Epithelial cell of proximal tubule (primary cell): ENCODE results near the gene ZNF143. TPM values are rescaled to one million over a fixed set of nuclear protein-coding genes. Genes with fewer than 3 reads are reported as not detected.

ENCODE experiments used
- DNase-seq: peaks from one replicate; pipeline ENCODE4 v3.0.0-alpha.2; 2011; ENCODE audit warnings: low read depth
- H3K4me3 ChIP-seq: 2 replicates; pipeline ENCODE4 v1.5.1; 2011; ENCODE audit warnings: low read depth, mild to moderate bottlenecking, low read length
- CTCF ChIP-seq: conservative IDR thresholded peaks from 2 replicates; pipeline ENCODE4 v1.5.1; 2012; ENCODE audit warnings: low read depth, mild to moderate bottlenecking, low read length
- total RNA-seq: library from RNA; depleted of rRNA; stranded (reverse); fragments of >200 nt; gene quantifications from 2 replicates; pipeline ENCODE4 v1.2.3, GENCODE V29; 2015

Gene ZNF143
- total RNA-seq, 1 donor from 2014 or later = 17.8 TPM

DNA sequence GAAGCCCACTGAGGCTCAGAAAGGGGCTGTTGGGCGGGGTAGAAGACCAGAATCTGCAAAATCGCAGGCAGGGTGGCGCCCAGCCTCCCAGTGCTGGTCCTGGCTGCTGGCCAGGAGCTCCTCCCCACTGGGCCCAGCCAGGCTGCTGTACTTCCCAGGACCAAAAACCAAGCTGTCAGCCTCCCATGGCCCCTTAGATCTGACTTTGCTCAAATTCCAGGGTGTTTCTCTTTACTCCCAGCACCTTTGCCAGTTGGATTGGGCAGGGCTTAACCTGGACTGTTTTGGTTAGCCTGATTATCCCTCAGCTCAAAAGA, 68.5 kb downstream of the ZNF143 start:
- no peak overlapping the region for H3K4me3 ChIP-seq
- DNase-seq = no peak

GRCh38 chr11:9530020-9530621, 69.3 kb downstream of the ZNF143 start:
- no peak for TF ChIP-seq CTCF
- DNase-seq = no peak
- H3K4me3 ChIP-seq = no peak overlapping the region

More for the DNA sequence above, 68.5 kb downstream of the ZNF143 start:
- TF ChIP-seq CTCF = no peak

DNA sequence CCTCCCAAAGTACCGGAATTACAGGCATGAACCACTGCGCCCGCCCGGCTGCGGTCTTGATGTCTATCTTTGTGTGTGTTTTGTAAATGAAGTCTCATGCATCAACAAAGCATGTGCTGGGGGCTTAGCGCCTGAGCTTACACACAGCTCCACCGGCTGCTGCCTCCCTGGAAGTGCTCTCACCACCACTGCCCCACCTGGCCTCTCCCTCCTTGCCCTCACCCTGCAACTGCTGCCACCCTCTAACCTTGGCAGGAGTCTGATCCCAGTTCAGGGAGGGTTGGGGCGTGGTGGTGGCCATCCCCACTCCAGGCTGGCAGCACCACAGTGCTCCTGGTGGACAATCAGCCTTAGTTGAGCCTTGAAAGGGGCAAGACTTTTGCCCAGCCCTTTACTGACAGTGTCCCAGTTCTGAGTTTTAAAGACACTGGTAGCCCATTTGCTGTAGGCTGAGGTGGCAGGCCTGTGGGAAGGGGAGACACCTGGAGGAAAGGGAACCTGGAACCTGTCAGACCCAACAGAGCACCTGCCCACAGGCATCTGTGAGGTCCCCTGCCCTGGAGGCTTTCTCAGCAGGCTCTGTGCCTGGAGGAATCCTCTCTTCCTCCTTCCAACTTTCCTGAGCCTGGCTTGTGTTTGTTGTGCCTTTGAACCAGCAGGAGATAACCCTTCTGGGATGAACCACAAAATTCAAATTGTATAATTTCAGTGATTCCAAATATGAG, 70.3 kb downstream of the ZNF143 start:
- no peak for TF ChIP-seq CTCF
- H3K4me3 ChIP-seq = no peak overlapping the region
- no peak for DNase-seq

DNA sequence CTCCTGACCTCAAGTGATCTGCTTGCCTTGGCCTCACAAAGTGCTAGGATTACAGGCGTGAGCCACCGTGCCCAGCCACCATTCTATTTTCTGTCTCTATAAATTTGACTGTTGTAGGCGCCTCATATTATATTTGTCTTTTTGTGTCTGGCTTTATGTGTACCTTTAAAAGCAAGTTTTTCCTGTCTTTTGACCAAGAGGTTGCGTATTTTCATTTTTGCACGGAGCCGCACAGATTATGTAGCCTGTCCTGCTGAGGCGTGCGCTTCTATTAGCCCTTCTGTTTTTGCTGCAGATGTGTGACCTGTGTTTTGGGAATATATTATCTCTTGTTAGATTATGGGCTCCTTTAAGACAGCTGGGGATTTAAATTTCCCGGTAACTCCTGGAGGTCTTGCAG, 72.2 kb downstream of the ZNF143 start:
- no peak for TF ChIP-seq CTCF
- no peak overlapping the region for H3K4me3 ChIP-seq
- DNase-seq = no peak

GRCh38 chr11:9533736-9534473, 73.1 kb downstream of the ZNF143 start:
- no peak overlapping the region for H3K4me3 ChIP-seq
- TF ChIP-seq CTCF = no peak
- DNase-seq = no peak

- DNase-seq = no peak
- TF ChIP-seq CTCF = peak; percentile 92
- no peak overlapping the region for H3K4me3 ChIP-seq
Observed at GRCh38 chr11:9535189-9535781, 74.5 kb downstream of the ZNF143 start.
